ENCODE results near the gene RPP25L. TPM values are rescaled to one million over a fixed set of nuclear protein-coding genes. Genes with fewer than 3 reads are reported as not detected.

The RPP25L gene
- total RNA-seq, 1 experiment from 2014 or later: 17.2 TPM

DNA sequence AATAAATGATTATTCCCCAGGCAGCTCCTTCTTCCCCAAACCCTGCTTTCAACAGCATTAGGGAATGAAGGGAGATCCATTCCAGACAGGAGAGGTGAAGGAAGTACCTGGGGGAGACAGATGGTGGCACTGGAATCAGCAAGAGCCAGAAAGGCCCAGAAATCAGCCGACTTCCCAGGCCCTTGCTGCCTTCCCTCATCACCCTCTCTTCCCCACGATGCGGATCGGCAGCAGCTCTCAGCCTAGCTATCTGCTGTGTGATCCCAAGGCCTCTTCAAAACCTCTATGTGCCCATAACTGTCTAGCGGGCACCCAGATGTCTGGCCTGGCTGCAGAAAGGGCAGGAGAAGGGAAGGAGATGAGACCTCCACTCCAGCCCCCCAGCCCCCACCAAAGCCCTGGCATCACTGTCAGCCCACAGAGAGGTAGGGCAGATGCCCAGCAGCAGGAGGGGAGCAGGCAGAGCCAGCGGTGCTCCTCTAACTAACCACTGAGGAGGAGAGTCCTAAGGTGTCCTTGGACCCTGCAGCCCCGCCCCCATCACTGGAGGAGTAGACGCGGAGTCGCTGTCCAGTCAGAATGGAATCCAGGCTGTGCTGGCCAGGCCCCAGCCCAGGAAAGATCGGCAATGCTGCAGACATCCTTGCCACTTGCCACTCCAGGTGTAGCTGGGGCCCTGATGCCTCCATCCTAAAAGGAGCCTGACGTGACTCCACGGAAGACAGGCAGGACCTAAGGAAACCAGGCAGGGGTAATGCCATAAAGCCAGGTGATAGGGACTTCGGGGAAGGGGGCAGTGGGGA is 35.1 kb downstream of the RPP25L start:
- peaks cover 22% of the 10 kb centered on the region for H3K27me3 ChIP-seq (ENCODE audit: insufficient read depth, low read length)
- H3K9me3 ChIP-seq (ENCODE audit: control insufficient read depth, low read depth, low read length): no peaks in the 10 kb centered on the region
- no peak overlapping the region for H3K56ac ChIP-seq (ENCODE audit: insufficient read length, low read depth, low read length)
- no peak overlapping the region for H3K27ac ChIP-seq (ENCODE audit: insufficient read length, low read depth, low read length)
- no peaks in the 10 kb centered on the region for H4K20me1 ChIP-seq (ENCODE audit: control insufficient read depth, insufficient read depth, insufficient read length)
- H4K91ac ChIP-seq (ENCODE audit: insufficient read length, low read depth, low read length): no peak overlapping the region
- H3K27ac Mint-ChIP-seq: no peak overlapping the region
- no peak overlapping the region for H3K4me2 ChIP-seq (ENCODE audit: insufficient read depth, insufficient read length, low read length)
- no peak overlapping the region for H3K9ac ChIP-seq (ENCODE audit: extremely low read depth, insufficient read length, low read length)
- peaks cover 51 to 67% of the 10 kb centered on the region in 2 experiments for H3K4me1 Mint-ChIP-seq
- peak overlapping the region; percentile 65 to 83 for H3K4me3 Mint-ChIP-seq
- H2AFZ ChIP-seq (ENCODE audit: low read length): no peak overlapping the region
- peak; percentile 69 for DNase-seq
- H3T11ph ChIP-seq (ENCODE audit: low read length): no peak overlapping the region
- no peak overlapping the region for H4K8ac ChIP-seq (replicated peaks; ENCODE audit: insufficient read length, low read depth, low read length)
- H3K9me3 Mint-ChIP-seq: peaks cover 0 to 5% of the 10 kb centered on the region in 2 experiments; a peak in 1 of 5 replicates
- no peak overlapping the region for H3K4ac ChIP-seq (ENCODE audit: low read depth, low read length)
- H3K79me2 ChIP-seq (ENCODE audit: insufficient read depth, low read length): no peaks in the 10 kb centered on the region
- H2BK15ac ChIP-seq (ENCODE audit: low read depth, low read length): no peak overlapping the region
- no peak overlapping the region for H2BK12ac ChIP-seq (ENCODE audit: insufficient read length, low read depth, low read length)
- no peak overlapping the region for H2BK120ac ChIP-seq (ENCODE audit: low read depth, low read length, poor library complexity, severe bottlenecking)
- H3K27me3 Mint-ChIP-seq (ENCODE audit: low read depth): peaks cover 69% of the 10 kb centered on the region
- peaks cover 12% of the 10 kb centered on the region for H3K4me1 ChIP-seq (ENCODE audit: insufficient read depth, low read length)
- no CpG with 5 or more reads among the region's 14 CpGs for WGBS (ENCODE audit: extremely low coverage, insufficient read length, low lambda C conversion rate)
- H2AK5ac ChIP-seq (ENCODE audit: insufficient read length, low read length): no peak overlapping the region
- H2BK20ac ChIP-seq (ENCODE audit: low read depth, low read length, poor library complexity, severe bottlenecking): no peak overlapping the region
- H3K14ac ChIP-seq (ENCODE audit: insufficient read depth, low read length): no peak overlapping the region
- no peaks in the 10 kb centered on the region for H3K36me3 Mint-ChIP-seq (ENCODE audit: insufficient read depth in 1 of 3, low read depth in 3 of 3)
- TF ChIP-seq, protein P1, sequence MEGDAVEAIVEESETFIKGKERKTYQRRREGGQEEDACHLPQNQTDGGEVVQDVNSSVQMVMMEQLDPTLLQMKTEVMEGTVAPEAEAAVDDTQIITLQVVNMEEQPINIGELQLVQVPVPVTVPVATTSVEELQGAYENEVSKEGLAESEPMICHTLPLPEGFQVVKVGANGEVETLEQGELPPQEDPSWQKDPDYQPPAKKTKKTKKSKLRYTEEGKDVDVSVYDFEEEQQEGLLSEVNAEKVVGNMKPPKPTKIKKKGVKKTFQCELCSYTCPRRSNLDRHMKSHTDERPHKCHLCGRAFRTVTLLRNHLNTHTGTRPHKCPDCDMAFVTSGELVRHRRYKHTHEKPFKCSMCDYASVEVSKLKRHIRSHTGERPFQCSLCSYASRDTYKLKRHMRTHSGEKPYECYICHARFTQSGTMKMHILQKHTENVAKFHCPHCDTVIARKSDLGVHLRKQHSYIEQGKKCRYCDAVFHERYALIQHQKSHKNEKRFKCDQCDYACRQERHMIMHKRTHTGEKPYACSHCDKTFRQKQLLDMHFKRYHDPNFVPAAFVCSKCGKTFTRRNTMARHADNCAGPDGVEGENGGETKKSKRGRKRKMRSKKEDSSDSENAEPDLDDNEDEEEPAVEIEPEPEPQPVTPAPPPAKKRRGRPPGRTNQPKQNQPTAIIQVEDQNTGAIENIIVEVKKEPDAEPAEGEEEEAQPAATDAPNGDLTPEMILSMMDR (conservative IDR thresholded peaks at IDR 0.05): no peak
- no peaks in the 10 kb centered on the region for H3K79me1 ChIP-seq (ENCODE audit: insufficient read depth, low read depth, low read length, poor library complexity, severe bottlenecking)
- peaks cover 7% of the 10 kb centered on the region for H3K23me2 ChIP-seq (ENCODE audit: insufficient read length, low read depth, low read length, poor library complexity, severe bottlenecking)
- H4K5ac ChIP-seq (ENCODE audit: insufficient read length, low read depth, low read length): no peak overlapping the region
- H2BK5ac ChIP-seq (ENCODE audit: insufficient read length, low read length): no peak overlapping the region
- H3K23ac ChIP-seq (ENCODE audit: insufficient read length, low read depth, low read length): no peak overlapping the region
- no peak overlapping the region for H3K18ac ChIP-seq (ENCODE audit: insufficient read length, low read depth, low read length)
